Right kidney (tissue), 1 donor: ENCODE data around the gene ANKRD11.

ENCODE experiments used
- DNase-seq: peaks from one replicate; pipeline ENCODE4 v3.0.0-alpha.2; 2016

ANKRD11 gene

GRCh38 chr16:89232107-89232506, 258.3 kb downstream of the ANKRD11 start:
- DNase-seq = no peak

- DNase-seq = no peak
Observed at GRCh38 chr16:89230255-89230654, 260.1 kb downstream of the ANKRD11 start.

GRCh38 chr16:89224665-89225064, 265.7 kb downstream of the ANKRD11 start:
- DNase-seq = no peak

GRCh38 chr16:89222931-89223330, 267.4 kb downstream of the ANKRD11 start:
- no peak for DNase-seq

- DNase-seq = no peak
Observed at GRCh38 chr16:89221604-89222003, 268.8 kb downstream of the ANKRD11 start.

- no peak for DNase-seq
Observed at GRCh38 chr16:89219365-89219764, 271.0 kb downstream of the ANKRD11 start.
